ENCODE measurements around the gene FILIP1.

DNA sequence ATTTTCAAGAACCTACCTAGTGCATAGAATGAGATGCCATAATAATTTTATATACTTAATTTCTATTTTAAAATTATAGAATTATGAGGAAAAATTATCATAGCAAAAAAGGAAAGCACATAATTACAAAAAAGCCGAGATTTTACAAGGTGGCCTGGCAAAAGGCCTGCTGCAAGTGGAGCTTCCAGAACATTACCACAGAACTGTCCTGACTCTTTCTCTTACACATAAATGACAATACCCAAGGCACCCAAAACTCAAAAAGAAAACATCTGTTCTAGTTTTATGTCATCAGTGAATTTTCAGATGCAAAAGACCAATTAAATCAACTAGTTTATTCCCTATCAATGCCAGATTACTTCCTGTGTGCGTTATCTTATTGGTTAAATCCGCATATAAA lies 74.2 kb downstream of the FILIP1 start:
- TF ChIP-seq CTCF (IDR thresholded peaks at IDR 0.05) = no peak
- TF ChIP-seq POLR2A (IDR thresholded peaks at IDR 0.05; ENCODE audit: low read depth) = no peak
